H9 (cell line): ENCODE results near the gene ATP2C1. TPM values are rescaled to one million over a fixed set of nuclear protein-coding genes. Genes with fewer than 3 reads are reported as not detected.

Experiments used
- DNase-seq: peaks from one replicate; pipeline ENCODE4 v3.0.0-alpha.2; 2017
- H2AFZ ChIP-seq: one replicate; pipeline ENCODE4 v1.6.1; 2013; ENCODE audit warnings: mild to moderate bottlenecking, low read length, control low read depth, moderate library complexity
- H2AK5ac ChIP-seq: 2 replicates; pipeline ENCODE4 v1.6.1; 2013; ENCODE audit warnings: low read length, control low read depth, mixed read lengths; ENCODE audit not compliant: insufficient read length
- H2BK120ac ChIP-seq: one replicate; pipeline ENCODE4 v1.6.1; 2013; ENCODE audit warnings: low read depth, mild to moderate bottlenecking, low read length, control low read depth, inconsistent platforms; ENCODE audit not compliant: poor library complexity, severe bottlenecking
- H2BK12ac ChIP-seq: 2 replicates; pipeline ENCODE4 v1.6.1; 2013; ENCODE audit warnings: low read length, control low read depth, mixed read lengths, low read depth; ENCODE audit not compliant: insufficient read length
- H2BK15ac ChIP-seq: 2 replicates; pipeline ENCODE4 v1.6.1; 2013; ENCODE audit warnings: low read depth, low read length, control low read depth
- H2BK20ac ChIP-seq: one replicate; pipeline ENCODE4 v1.6.1; 2013; ENCODE audit warnings: low read depth, mild to moderate bottlenecking, low read length, control low read depth, inconsistent platforms; ENCODE audit not compliant: poor library complexity, severe bottlenecking
- H2BK5ac ChIP-seq: 2 replicates; pipeline ENCODE4 v1.6.1; 2013; ENCODE audit warnings: low read length, control low read depth, mixed read lengths; ENCODE audit not compliant: insufficient read length
- H3K14ac ChIP-seq: 2 replicates; pipeline ENCODE4 v1.6.1; 2013; ENCODE audit warnings: low read length, control low read depth; ENCODE audit not compliant: insufficient read depth
- H3K18ac ChIP-seq: 2 replicates; pipeline ENCODE4 v1.6.1; 2013; ENCODE audit warnings: low read depth, mild to moderate bottlenecking, mixed read lengths, low read length, control low read depth; ENCODE audit not compliant: insufficient read length
- H3K23ac ChIP-seq: 2 replicates; pipeline ENCODE4 v1.6.1; 2013; ENCODE audit warnings: low read length, control low read depth, mixed read lengths, low read depth; ENCODE audit not compliant: insufficient read length
- H3K23me2 ChIP-seq: 2 replicates; pipeline ENCODE4 v1.6.1; 2013; ENCODE audit warnings: low read depth, mild to moderate bottlenecking, mixed read lengths, low read length, control low read depth; ENCODE audit not compliant: insufficient read length, poor library complexity, severe bottlenecking
- H3K27ac ChIP-seq: 2 replicates; pipeline ENCODE4 v1.5.1; 2013; ENCODE audit warnings: low read length, control low read depth, mixed read lengths, low read depth; ENCODE audit not compliant: insufficient read length
- H3K27me3 ChIP-seq: 2 replicates; pipeline ENCODE4 v1.6.1; 2013; ENCODE audit warnings: low read length, control low read depth, inconsistent platforms; ENCODE audit not compliant: insufficient read depth
- H3K4ac ChIP-seq: 2 replicates; pipeline ENCODE4 v1.6.1; 2013; ENCODE audit warnings: low read depth, mild to moderate bottlenecking, control low read depth, inconsistent platforms, low read length, moderate library complexity
- H3K4me1 ChIP-seq: 2 replicates; pipeline ENCODE4 v1.6.1; 2013; ENCODE audit warnings: low read length, control low read depth, inconsistent platforms; ENCODE audit not compliant: insufficient read depth
- H3K4me2 ChIP-seq: 2 replicates; pipeline ENCODE4 v1.6.1; 2013; ENCODE audit warnings: low read length, control low read depth, mixed read lengths; ENCODE audit not compliant: insufficient read length, insufficient read depth
- H3K56ac ChIP-seq: 2 replicates; pipeline ENCODE4 v1.6.1; 2013; ENCODE audit warnings: low read depth, mild to moderate bottlenecking, mixed read lengths, low read length, control low read depth; ENCODE audit not compliant: insufficient read length
- H3K79me1 ChIP-seq: 2 replicates; pipeline ENCODE4 v1.6.1; 2013; ENCODE audit warnings: low read depth, mild to moderate bottlenecking, moderate library complexity, low read length, control low read depth, inconsistent platforms; ENCODE audit not compliant: insufficient read depth, poor library complexity, severe bottlenecking
- H3K79me2 ChIP-seq: 2 replicates; pipeline ENCODE4 v1.6.1; 2013; ENCODE audit warnings: low read length, control low read depth, inconsistent platforms; ENCODE audit not compliant: insufficient read depth
- H3K9ac ChIP-seq: 2 replicates; pipeline ENCODE4 v1.6.1; 2013; ENCODE audit warnings: low read length, control low read depth, mixed read lengths; ENCODE audit not compliant: insufficient read length; ENCODE audit errors: extremely low read depth
- H3K9me3 ChIP-seq: one replicate; pipeline ENCODE4 v1.6.1; 2013; ENCODE audit warnings: low read depth, low read length, inconsistent platforms; ENCODE audit not compliant: control insufficient read depth
- H3T11ph ChIP-seq: one replicate; pipeline ENCODE4 v1.6.1; 2013; ENCODE audit warnings: mild to moderate bottlenecking, low read length, control low read depth, inconsistent platforms
- H4K20me1 ChIP-seq: one replicate; pipeline ENCODE4 v1.6.1; 2013; ENCODE audit not compliant: control insufficient read depth, insufficient read length, insufficient read depth
- H4K5ac ChIP-seq: 2 replicates; pipeline ENCODE4 v1.6.1; 2013; ENCODE audit warnings: low read depth, mild to moderate bottlenecking, mixed read lengths, low read length, control low read depth; ENCODE audit not compliant: insufficient read length
- H4K8ac ChIP-seq: replicated peaks from 2 replicates; pipeline ENCODE4 v1.6.1; 2013; ENCODE audit warnings: low read length, control low read depth, mixed read lengths, low read depth; ENCODE audit not compliant: insufficient read length
- H4K91ac ChIP-seq: 2 replicates; pipeline ENCODE4 v1.6.1; 2013; ENCODE audit warnings: low read depth, mild to moderate bottlenecking, moderate library complexity, mixed read lengths, low read length, control low read depth; ENCODE audit not compliant: insufficient read length
- H3K27ac Mint-ChIP-seq, 3 experiments: 2 replicates in 2 of 3; 3 replicates in 1 of 3; pipeline ENCODE4 v1.8.0; 2020 to 2021; ENCODE audit warnings: mixed read lengths in 3 of 3, mild to moderate bottlenecking in 1 of 3, moderate library complexity in 1 of 3
- H3K27me3 Mint-ChIP-seq: 2 replicates; pipeline ENCODE4 v1.8.0; 2021; ENCODE audit warnings: low read depth, mild to moderate bottlenecking, moderate library complexity, mixed read lengths
- H3K36me3 Mint-ChIP-seq, 3 experiments: 2 replicates in 2 of 3; 3 replicates in 1 of 3; pipeline ENCODE4 v1.8.0; 2020 to 2021; ENCODE audit warnings: low read depth in 3 of 3, mixed read lengths in 3 of 3; ENCODE audit not compliant: insufficient read depth in 1 of 3
- H3K4me1 Mint-ChIP-seq, 2 experiments: 2 replicates each; pipeline ENCODE4 v1.8.0; 2020; ENCODE audit warnings: mixed read lengths in 2 of 2
- H3K4me3 Mint-ChIP-seq, 2 experiments: 2 replicates in 1 of 2; 3 replicates in 1 of 2; pipeline ENCODE4 v1.8.0; 2020 to 2021; ENCODE audit warnings: mild to moderate bottlenecking in 2 of 2, mixed read lengths in 2 of 2, moderate library complexity in 1 of 2
- H3K9me3 Mint-ChIP-seq, 2 experiments: 2 replicates in 1 of 2; 3 replicates in 1 of 2; pipeline ENCODE4 v1.8.0; 2020; ENCODE audit warnings: mild to moderate bottlenecking in 2 of 2, mixed read lengths in 2 of 2, moderate library complexity in 1 of 2
- WGBS: extraction: QIAGEN DNeasy Blood & Tissue Kit; methylation state at CpG from one replicate; pipeline ENCODE4 v1.1.7; 2013; ENCODE audit warnings: missing lambda C conversion rate, low lambda C conversion rate, mixed read lengths; ENCODE audit not compliant: insufficient read length; ENCODE audit errors: extremely low coverage; 5-methylcytosine and 5-hydroxymethylcytosine counted together
- total RNA-seq: library from RNA; stranded (reverse); gene quantifications from 2 replicates; pipeline ENCODE4 v1.2.1, GENCODE V29; 2021
- TF ChIP-seq, protein P1 (sequence below): fragments of 200-600 bp; sonication (generic); conservative IDR thresholded peaks from 3 replicates; pipeline ENCODE4 v1.8.0; 2021; ENCODE audit warnings: antibody characterized with exemption, mild to moderate bottlenecking

ATP2C1 gene
- total RNA-seq, 1 experiment from 2014 or later = 65.5 TPM

DNA sequence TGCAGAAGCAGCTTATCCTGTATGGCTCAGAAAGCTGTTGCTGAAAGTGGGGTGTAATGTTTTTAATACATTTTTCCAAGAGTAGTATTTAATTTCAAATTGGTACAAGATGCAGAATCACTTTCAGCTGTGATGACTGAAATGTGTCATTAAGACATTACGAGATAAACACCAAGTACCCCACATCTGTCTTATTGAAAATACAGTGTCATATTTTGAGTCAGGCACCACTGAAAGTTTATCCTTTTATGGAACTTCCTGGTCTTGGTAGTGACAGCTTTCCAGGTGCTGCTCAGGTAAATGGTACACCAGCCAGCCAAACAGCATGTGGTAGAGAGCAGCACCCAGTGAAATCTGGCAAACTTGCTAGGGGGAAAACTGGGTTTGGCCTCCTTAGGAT lies 115.8 kb downstream of the ATP2C1 start:
- no peaks in the 10 kb centered on the region for H3K4me1 ChIP-seq

More for the DNA sequence above, 115.8 kb downstream of the ATP2C1 start:
- no peak overlapping the region for H4K91ac ChIP-seq
- Mint-ChIP-seq H3K4me3 (no peak overlapping the region; a peak in 1 of 5 replicates), H3K9me3 (no peaks in the 10 kb centered on the region), H3K27ac (no peak overlapping the region), H3K36me3 (peaks cover 1 to 34% (median 27%) of the 10 kb centered on the region in 3 experiments; a peak in 6 of 7 replicates), H3K4me1 (no peaks in the 10 kb centered on the region), H3K27me3 (no peaks in the 10 kb centered on the region)
- H2BK5ac ChIP-seq = no peak overlapping the region
- no peak overlapping the region for H3K56ac ChIP-seq
- H3K4me2 ChIP-seq = no peak overlapping the region
- no peaks in the 10 kb centered on the region for H3K27me3 ChIP-seq
- H3T11ph ChIP-seq = no peak overlapping the region
- no peak overlapping the region for H3K23ac ChIP-seq
- H2AFZ ChIP-seq = no peak overlapping the region
- H4K5ac ChIP-seq = no peak overlapping the region
- no peaks in the 10 kb centered on the region for H3K79me1 ChIP-seq
- H3K79me2 ChIP-seq = no peaks in the 10 kb centered on the region
- H3K9ac ChIP-seq = no peak overlapping the region
- no peak overlapping the region for H3K14ac ChIP-seq
- no peak overlapping the region for H2BK12ac ChIP-seq
- no peak for DNase-seq
- no peak overlapping the region for H4K8ac ChIP-seq
- WGBS = no CpG with 5 or more reads among the region's 1 CpG
- no peaks in the 10 kb centered on the region for H4K20me1 ChIP-seq
- no peak overlapping the region for H2BK15ac ChIP-seq
- H2BK120ac ChIP-seq = no peak overlapping the region
- H3K27ac ChIP-seq = no peak overlapping the region
- TF ChIP-seq, protein P1, sequence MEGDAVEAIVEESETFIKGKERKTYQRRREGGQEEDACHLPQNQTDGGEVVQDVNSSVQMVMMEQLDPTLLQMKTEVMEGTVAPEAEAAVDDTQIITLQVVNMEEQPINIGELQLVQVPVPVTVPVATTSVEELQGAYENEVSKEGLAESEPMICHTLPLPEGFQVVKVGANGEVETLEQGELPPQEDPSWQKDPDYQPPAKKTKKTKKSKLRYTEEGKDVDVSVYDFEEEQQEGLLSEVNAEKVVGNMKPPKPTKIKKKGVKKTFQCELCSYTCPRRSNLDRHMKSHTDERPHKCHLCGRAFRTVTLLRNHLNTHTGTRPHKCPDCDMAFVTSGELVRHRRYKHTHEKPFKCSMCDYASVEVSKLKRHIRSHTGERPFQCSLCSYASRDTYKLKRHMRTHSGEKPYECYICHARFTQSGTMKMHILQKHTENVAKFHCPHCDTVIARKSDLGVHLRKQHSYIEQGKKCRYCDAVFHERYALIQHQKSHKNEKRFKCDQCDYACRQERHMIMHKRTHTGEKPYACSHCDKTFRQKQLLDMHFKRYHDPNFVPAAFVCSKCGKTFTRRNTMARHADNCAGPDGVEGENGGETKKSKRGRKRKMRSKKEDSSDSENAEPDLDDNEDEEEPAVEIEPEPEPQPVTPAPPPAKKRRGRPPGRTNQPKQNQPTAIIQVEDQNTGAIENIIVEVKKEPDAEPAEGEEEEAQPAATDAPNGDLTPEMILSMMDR = no peak
- no peak overlapping the region for H2BK20ac ChIP-seq
- no peaks in the 10 kb centered on the region for H3K23me2 ChIP-seq
- no peak overlapping the region for H3K18ac ChIP-seq
- no peak overlapping the region for H2AK5ac ChIP-seq
- H3K9me3 ChIP-seq = no peaks in the 10 kb centered on the region
- no peak overlapping the region for H3K4ac ChIP-seq
